ENCODE data around the gene SOX10.
A peak's percentile ranks its signal among the peaks of the same experiment; 100 is the strongest.

SOX10 gene

DNA sequence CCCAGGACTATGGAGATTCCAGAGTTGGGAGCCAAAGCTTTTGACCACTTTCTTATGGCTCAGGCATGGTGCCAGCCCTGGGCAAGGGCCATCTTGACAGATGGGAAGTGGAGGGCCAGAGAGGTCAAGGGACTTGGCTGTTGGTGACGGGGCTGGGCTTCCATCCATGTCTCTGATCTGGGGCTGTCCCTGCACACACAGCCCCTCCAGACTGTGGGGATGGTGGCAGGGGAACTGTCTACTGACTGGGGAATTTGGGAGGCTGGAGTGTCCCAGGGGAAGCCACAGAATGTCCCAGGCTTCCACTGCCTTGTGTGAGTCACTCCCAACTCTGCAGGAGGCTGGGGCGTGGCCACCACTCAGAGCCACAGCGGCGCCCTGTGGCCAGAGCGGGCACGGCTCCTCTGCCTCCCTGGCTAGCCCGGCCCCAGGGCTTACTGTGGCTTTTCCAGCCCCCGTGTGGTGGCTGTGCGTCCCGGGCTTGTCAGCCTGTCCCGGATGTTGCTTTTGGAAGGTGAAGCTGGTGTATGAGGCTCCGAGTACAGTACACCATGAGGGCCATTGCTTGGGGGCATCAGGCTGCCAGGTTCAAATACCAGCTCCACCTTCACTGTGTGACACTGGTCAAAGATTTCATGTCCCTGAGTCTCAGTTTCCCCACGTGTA lies 50.5 kb downstream of the SOX10 start (continued):
- TF ChIP-seq, protein P1, sequence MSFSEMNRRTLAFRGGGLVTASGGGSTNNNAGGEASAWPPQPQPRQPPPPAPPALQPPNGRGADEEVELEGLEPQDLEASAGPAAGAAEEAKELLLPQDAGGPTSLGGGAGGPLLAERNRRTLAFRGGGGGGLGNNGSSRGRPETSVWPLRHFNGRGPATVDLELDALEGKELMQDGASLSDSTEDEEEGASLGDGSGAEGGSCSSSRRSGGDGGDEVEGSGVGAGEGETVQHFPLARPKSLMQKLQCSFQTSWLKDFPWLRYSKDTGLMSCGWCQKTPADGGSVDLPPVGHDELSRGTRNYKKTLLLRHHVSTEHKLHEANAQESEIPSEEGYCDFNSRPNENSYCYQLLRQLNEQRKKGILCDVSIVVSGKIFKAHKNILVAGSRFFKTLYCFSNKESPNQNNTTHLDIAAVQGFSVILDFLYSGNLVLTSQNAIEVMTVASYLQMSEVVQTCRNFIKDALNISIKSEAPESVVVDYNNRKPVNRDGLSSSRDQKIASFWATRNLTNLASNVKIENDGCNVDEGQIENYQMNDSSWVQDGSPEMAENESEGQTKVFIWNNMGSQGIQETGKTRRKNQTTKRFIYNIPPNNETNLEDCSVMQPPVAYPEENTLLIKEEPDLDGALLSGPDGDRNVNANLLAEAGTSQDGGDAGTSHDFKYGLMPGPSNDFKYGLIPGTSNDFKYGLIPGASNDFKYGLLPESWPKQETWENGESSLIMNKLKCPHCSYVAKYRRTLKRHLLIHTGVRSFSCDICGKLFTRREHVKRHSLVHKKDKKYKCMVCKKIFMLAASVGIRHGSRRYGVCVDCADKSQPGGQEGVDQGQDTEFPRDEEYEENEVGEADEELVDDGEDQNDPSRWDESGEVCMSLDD (tag by site-specific recombination; IDR thresholded peaks at IDR 0.05): 0 out of 2 replicates have a peak, but pooled peaks have one; percentile 18
- TF ChIP-seq KLF7 (tag by site-specific recombination; IDR thresholded peaks at IDR 0.05; ENCODE audit: borderline replicate concordance) (peak; percentile 99), KLF10 (tag by site-specific recombination; IDR thresholded peaks at IDR 0.05) (peak; percentile 74; the same call in 1 of the 2 replicates), KLF16 (tag by site-specific recombination; IDR thresholded peaks at IDR 0.05) (peak; percentile 88), ZSCAN23 (tag by site-specific recombination; IDR thresholded peaks at IDR 0.05) (0 out of 2 replicates have a peak, but pooled peaks have one; percentile 56), SETDB1 (IDR thresholded peaks at IDR 0.05; ENCODE audit: insufficient read length, low read length) (no peak), BCL11A (tag by site-specific recombination; IDR thresholded peaks at IDR 0.05; ENCODE audit: low read depth) (peak; percentile 37; the same call in 1 of the 2 replicates), OSR2 (tag by site-specific recombination; IDR thresholded peaks at IDR 0.05) (peak; percentile 14; the same call in 1 of the 2 replicates), ZXDB (tag by site-specific recombination; IDR thresholded peaks at IDR 0.05) (peak; percentile 73), ZFP37 (tag by site-specific recombination; IDR thresholded peaks at IDR 0.05) (no peak), PRDM1 (tag by site-specific recombination; IDR thresholded peaks at IDR 0.05) (no peak), ZNF629 (tag by site-specific recombination; IDR thresholded peaks at IDR 0.05) (peak; percentile 77), ZFP69B (tag by site-specific recombination; IDR thresholded peaks at IDR 0.05) (0 out of 2 replicates have a peak, but pooled peaks have one; percentile 35), ZNF791 (tag by site-specific recombination; IDR thresholded peaks at IDR 0.05) (no peak), ZNF391 (tag by site-specific recombination; IDR thresholded peaks at IDR 0.05; ENCODE audit: borderline replicate concordance, low read depth) (peak; percentile 57; the same call in 1 of the 2 replicates), TCF7L2 (IDR thresholded peaks at IDR 0.05; ENCODE audit: borderline replicate concordance, low read depth, low read length) (no peak), HOXD13 (CRISPR knock-in tag; IDR thresholded peaks at IDR 0.05; ENCODE audit: borderline replicate concordance) (no peak), MYNN (tag by site-specific recombination; IDR thresholded peaks at IDR 0.05; ENCODE audit: borderline replicate concordance) (no peak), FEZF1 (tag by site-specific recombination; IDR thresholded peaks at IDR 0.05) (peak; percentile 74), SP3 (tag by site-specific recombination; IDR thresholded peaks at IDR 0.05) (peak; percentile 74), ZNF596 (tag by site-specific recombination; IDR thresholded peaks at IDR 0.05) (no peak), ZNF426 (tag by site-specific recombination; IDR thresholded peaks at IDR 0.05) (no peak), ZFHX2 (tag by site-specific recombination; conservative IDR thresholded peaks at IDR 0.05) (no peak), MZF1 (tag by site-specific recombination; IDR thresholded peaks at IDR 0.05; ENCODE audit: borderline replicate concordance) (peak; percentile 70; the same call in 1 of the 2 replicates), ZNF169 (tag by site-specific recombination; IDR thresholded peaks at IDR 0.05) (no peak)
- TF ChIP-seq, protein P2, sequence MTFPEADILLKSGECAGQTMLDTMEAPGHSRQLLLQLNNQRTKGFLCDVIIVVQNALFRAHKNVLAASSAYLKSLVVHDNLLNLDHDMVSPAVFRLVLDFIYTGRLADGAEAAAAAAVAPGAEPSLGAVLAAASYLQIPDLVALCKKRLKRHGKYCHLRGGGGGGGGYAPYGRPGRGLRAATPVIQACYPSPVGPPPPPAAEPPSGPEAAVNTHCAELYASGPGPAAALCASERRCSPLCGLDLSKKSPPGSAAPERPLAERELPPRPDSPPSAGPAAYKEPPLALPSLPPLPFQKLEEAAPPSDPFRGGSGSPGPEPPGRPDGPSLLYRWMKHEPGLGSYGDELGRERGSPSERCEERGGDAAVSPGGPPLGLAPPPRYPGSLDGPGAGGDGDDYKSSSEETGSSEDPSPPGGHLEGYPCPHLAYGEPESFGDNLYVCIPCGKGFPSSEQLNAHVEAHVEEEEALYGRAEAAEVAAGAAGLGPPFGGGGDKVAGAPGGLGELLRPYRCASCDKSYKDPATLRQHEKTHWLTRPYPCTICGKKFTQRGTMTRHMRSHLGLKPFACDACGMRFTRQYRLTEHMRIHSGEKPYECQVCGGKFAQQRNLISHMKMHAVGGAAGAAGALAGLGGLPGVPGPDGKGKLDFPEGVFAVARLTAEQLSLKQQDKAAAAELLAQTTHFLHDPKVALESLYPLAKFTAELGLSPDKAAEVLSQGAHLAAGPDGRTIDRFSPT (tag by site-specific recombination; IDR thresholded peaks at IDR 0.05): peak; percentile 89
- TF ChIP-seq, protein P3, sequence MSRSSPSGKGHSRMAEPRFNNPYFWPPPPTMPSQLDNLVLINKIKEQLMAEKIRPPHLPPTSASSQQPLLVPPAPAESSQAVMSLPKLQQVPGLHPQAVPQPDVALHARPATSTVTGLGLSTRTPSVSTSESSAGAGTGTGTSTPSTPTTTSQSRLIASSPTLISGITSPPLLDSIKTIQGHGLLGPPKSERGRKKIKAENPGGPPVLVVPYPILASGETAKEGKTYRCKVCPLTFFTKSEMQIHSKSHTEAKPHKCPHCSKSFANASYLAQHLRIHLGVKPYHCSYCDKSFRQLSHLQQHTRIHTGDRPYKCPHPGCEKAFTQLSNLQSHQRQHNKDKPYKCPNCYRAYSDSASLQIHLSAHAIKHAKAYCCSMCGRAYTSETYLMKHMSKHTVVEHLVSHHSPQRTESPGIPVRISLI (tag by site-specific recombination; IDR thresholded peaks at IDR 0.05): no peak
- TF ChIP-seq, protein P4, sequence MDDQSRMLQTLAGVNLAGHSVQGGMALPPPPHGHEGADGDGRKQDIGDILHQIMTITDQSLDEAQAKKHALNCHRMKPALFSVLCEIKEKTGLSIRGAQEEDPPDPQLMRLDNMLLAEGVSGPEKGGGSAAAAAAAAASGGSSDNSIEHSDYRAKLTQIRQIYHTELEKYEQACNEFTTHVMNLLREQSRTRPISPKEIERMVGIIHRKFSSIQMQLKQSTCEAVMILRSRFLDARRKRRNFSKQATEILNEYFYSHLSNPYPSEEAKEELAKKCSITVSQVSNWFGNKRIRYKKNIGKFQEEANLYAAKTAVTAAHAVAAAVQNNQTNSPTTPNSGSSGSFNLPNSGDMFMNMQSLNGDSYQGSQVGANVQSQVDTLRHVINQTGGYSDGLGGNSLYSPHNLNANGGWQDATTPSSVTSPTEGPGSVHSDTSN (CRISPR knock-in tag; IDR thresholded peaks at IDR 0.05): 0 out of 2 replicates have a peak, but pooled peaks have one; percentile 56
- TF ChIP-seq, protein P5, sequence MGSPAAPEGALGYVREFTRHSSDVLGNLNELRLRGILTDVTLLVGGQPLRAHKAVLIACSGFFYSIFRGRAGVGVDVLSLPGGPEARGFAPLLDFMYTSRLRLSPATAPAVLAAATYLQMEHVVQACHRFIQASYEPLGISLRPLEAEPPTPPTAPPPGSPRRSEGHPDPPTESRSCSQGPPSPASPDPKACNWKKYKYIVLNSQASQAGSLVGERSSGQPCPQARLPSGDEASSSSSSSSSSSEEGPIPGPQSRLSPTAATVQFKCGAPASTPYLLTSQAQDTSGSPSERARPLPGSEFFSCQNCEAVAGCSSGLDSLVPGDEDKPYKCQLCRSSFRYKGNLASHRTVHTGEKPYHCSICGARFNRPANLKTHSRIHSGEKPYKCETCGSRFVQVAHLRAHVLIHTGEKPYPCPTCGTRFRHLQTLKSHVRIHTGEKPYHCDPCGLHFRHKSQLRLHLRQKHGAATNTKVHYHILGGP (tag by site-specific recombination; IDR thresholded peaks at IDR 0.05): no peak
- TF ChIP-seq, protein P6, sequence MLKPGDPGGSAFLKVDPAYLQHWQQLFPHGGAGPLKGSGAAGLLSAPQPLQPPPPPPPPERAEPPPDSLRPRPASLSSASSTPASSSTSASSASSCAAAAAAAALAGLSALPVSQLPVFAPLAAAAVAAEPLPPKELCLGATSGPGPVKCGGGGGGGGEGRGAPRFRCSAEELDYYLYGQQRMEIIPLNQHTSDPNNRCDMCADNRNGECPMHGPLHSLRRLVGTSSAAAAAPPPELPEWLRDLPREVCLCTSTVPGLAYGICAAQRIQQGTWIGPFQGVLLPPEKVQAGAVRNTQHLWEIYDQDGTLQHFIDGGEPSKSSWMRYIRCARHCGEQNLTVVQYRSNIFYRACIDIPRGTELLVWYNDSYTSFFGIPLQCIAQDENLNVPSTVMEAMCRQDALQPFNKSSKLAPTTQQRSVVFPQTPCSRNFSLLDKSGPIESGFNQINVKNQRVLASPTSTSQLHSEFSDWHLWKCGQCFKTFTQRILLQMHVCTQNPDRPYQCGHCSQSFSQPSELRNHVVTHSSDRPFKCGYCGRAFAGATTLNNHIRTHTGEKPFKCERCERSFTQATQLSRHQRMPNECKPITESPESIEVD (tag by site-specific recombination; IDR thresholded peaks at IDR 0.05): no peak
